Stimulated activated naive CD8-positive, alpha-beta T cell treated with anti-CD3 and anti-CD28 coated beads, Interleukin-15, amount 100 ng/mL, for 72 hours (primary cell): ENCODE data around the gene RPS19.

Source experiments
- ATAC-seq: fragments of 150-1000 bp; cut with Tn5 transposase; 2 replicates; pipeline ENCODE4 v1.10.0; 2021; ENCODE audit warnings: mild to moderate bottlenecking, moderate library complexity
- DNase-seq, 2 donors: peaks; one replicate each; pipeline ENCODE4 v3.0.0; 2021 to 2022
- H3K27ac Mint-ChIP-seq, 2 donors: one replicate each; pipeline ENCODE4 v1.8.0; 2022; ENCODE audit warnings: mild to moderate bottlenecking in 2 of 2, mixed read lengths in 2 of 2, moderate library complexity in 2 of 2
- H3K27me3 Mint-ChIP-seq: one replicate; pipeline ENCODE4 v1.8.0; 2022; ENCODE audit warnings: mixed read lengths
- H3K4me1 Mint-ChIP-seq: one replicate; pipeline ENCODE4 v1.8.0; 2022; ENCODE audit warnings: mild to moderate bottlenecking, mixed read lengths
- H3K4me3 Mint-ChIP-seq, 2 donors: one replicate each; pipeline ENCODE4 v1.8.0; 2022; ENCODE audit warnings: mild to moderate bottlenecking in 2 of 2, mixed read lengths in 2 of 2, moderate library complexity in 1 of 2
- H3K9me3 Mint-ChIP-seq, 2 donors: one replicate each; pipeline ENCODE4 v1.8.0; 2022; ENCODE audit warnings: mixed read lengths in 2 of 2

The RPS19 gene

GRCh38 chr19:41882568-41883462, 22.8 kb downstream of the RPS19 start, which contains the start of gene ARHGEF1:
Gene ARHGEF1 (plus strand): TSS chr19:41883184. CDS start chr19:41888083, 4,899 bp downstream.
- DNase-seq, result no peak
- H3K9me3 Mint-ChIP-seq, result no peaks in the 10 kb centered on the region
- peak within 1 kb of the TSS; percentile 87 to 94 for H3K4me3 Mint-ChIP-seq
- no peaks in the 10 kb centered on the region for H3K27me3 Mint-ChIP-seq
- peak within 1 kb of the TSS; percentile 87 to 92 for H3K27ac Mint-ChIP-seq
- no peak for ATAC-seq
- H3K4me1 Mint-ChIP-seq, result peaks cover 68% of the 10 kb centered on the region

DNA sequence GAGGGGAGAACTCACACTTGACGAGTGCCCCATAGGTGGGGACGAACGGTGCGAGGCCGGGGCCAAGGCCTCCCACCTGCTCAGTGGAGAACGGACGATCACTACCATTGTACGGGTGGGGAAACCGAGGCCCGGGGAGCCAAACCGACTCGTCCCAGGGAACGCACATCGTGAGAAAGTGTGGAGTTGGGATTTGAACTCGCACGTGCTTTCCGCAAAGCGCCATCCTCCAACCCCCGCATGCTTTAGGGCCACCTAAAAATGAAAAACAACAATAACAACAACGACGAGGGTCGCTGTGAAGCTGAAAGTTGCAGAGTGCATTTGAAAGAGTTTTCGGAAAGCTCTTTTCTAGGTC, 23.4 kb downstream of the RPS19 start:
- no peak for ATAC-seq
- no peak for DNase-seq
- Mint-ChIP-seq H3K27me3 (no peaks in the 10 kb centered on the region), H3K9me3 (no peaks in the 10 kb centered on the region), H3K27ac (peak overlapping the region; percentile 81 to 87), H3K4me1 (peaks cover 68% of the 10 kb centered on the region), H3K4me3 (peak overlapping the region; percentile 77 to 88)

DNA sequence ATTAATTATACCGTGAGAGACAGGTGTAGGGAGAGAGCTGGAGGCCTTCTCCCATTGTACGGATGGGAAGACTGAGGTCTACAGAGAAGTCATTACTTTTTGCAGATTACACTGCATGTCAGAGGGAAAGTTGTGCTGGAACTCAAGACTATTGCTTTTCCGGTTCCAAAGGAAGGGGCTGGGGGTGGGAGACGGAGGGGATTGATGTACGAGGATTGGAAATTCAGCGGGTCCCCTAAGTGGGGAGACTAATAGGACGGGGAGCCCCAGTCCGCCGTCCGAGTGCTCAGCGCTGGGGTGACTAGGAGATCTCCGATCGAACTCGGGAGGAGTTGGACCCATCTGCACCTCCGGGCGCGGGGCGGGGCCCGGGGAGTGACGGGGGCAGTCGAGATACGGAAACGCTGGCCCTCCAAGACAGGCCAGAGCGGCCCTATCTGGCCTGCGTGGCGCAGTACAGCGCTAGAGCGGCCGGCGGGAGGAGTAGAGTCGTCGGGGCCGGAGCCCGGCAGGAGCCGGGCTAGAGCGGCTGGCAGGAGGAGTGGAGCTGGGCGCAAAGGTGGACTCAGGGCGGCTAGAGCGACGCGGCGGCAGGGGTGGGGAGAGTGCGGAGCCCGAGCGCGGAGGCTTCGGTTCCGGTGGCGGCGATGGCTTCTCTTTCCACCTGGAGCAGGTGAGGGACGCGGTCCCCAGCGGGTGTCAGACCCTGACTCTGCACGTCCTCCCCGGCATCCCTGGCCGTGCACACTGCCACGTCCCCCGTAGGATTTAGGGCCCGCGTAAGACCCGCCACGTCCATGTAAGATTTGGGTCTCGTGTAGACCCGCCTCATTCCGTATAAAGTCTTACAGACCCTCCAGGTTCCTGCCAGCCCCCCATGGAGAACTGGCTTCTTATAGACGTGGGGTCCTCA, 24.0 kb downstream of the RPS19 start:
- H3K27ac Mint-ChIP-seq, result peak overlapping the region; percentile 81 to 87
- peaks cover 68% of the 10 kb centered on the region for H3K4me1 Mint-ChIP-seq
- peak overlapping the region; percentile 77 to 88 for H3K4me3 Mint-ChIP-seq

DNA sequence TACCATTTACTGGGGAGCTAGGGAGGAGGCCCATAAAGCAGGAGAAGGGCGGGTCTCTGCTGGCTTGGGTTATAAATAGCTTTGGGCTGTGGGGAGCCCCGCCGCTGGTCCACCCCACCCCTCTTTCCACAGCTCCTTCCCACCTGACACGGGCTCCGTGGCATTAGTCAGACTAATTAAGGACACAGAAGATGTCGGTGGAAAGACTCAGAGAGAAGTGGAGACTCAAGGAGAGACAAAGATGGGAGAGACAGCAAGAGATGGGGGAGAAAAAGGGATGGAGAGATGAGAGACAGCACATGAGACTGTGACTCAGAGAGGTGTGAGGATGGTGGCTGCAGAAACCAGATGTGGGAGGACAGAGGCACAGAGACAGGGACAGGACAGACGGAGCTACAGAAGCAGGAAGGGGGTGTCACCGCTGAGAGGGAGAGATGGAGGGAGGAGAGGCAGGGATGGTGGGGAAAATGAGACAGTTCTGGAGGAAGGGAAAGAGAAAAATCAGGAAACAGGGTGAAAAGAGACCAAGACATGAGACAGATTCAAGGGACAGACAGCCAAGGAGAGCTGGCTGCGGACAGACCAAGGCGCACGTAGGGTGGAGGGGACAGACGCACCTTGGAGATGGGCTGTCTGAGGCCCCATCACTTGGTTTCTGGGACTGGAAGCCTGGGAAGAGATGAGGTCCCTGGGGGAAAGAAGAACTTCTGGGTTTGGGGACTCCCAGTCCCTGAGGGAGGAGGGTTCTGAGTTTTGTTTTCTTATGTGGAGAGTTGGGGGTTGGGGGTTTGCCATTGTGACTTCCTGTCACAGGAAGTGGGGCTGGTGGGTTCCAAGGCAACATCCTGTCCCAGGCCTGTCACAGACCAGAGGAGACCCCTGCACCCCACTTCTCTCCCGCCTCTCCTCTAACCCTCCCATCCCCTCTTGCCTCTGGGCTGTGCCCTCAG, 27.0 kb downstream of the RPS19 start:
- Mint-ChIP-seq H3K4me1 (peaks cover 68% of the 10 kb centered on the region), H3K27ac (peak overlapping the region; percentile 61 to 96), H3K27me3 (no peaks in the 10 kb centered on the region), H3K9me3 (no peaks in the 10 kb centered on the region), H3K4me3 (peak overlapping the region; percentile 77 to 88)
- peak; percentile 70 for ATAC-seq
- DNase-seq, result peak; percentile 78 to 85

More for the DNA sequence above, 24.0 kb downstream of the RPS19 start:
- ATAC-seq (peak; percentile 82), DNase-seq (peak; percentile 96)
- H3K9me3 Mint-ChIP-seq, result no peaks in the 10 kb centered on the region
- H3K27me3 Mint-ChIP-seq, result no peaks in the 10 kb centered on the region

DNA sequence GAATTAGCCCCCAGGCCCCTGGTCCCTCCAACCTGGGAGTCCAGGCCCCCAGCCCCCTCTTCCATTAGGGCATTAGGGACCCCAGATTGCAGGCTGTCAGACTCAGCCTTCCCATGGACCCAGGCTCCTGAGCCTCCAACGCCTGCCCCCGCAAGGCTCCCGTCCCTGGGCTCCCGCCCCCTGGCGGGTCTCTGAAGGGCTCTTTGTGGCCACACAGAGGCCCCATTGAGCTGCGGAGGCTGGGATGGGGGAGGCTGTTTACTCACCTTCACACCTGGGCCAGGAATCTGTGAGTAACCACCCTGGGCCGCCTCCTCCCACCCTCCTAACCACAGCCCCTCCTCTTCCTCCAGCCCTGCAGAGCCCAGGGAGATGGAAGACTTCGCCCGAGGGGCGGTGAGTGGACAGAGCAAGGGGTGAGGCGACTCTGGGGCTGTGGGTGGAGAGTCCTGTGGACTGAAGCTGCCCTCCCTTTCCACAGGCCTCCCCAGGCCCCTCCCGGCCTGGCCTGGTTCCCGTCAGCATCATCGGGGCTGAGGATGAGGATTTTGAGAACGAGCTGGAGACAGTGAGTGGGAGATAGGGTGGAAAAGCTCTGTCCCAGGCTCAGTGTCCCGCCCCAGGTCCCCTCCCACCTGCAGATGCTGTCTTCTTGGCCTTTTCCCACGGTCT, 27.8 kb downstream of the RPS19 start:
- DNase-seq (peak; percentile 82 to 92), ATAC-seq (peak; percentile 74)
- Mint-ChIP-seq H3K4me3 (peak overlapping the region; percentile 77 to 88), H3K27ac (peak overlapping the region; percentile 61 to 96), H3K4me1 (peaks cover 68% of the 10 kb centered on the region), H3K9me3 (no peaks in the 10 kb centered on the region), H3K27me3 (no peaks in the 10 kb centered on the region)

- Mint-ChIP-seq H3K4me1 (peaks cover 77% of the 10 kb centered on the region), H3K27me3 (no peaks in the 10 kb centered on the region), H3K27ac (peak overlapping the region; percentile 42 to 85), H3K4me3 (peak overlapping the region; percentile 77 to 88), H3K9me3 (no peaks in the 10 kb centered on the region)
- ATAC-seq (no peak), DNase-seq (peak in 1 of 2 donors; percentile 53)
Measured at GRCh38 chr19:41888926-41889325, 28.9 kb downstream of the RPS19 start.

DNA sequence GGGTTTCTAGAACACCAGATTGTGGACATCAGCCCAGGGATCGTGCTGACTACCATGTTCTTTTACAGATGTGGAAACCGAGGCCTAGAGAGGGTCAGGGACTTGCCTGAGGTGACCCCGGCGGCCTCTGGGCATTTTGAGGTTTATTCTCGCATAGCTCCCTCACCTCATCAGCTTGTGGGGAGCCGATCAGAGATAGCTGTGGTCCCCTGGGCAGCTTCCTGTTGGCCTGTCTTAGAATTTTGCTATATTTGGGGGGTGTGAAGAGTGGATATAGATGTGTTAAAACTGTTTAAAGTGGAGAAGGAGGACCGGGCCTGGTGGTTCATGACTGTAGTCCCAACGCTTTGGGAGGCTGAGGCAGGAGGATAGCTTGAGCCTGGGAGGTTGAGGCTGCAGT, 29.8 kb downstream of the RPS19 start:
- no peak for ATAC-seq
- peak overlapping the region in 1 of 2 donors; percentile 92 for H3K27ac Mint-ChIP-seq
- no peaks in the 10 kb centered on the region for H3K9me3 Mint-ChIP-seq
- peaks cover 85% of the 10 kb centered on the region for H3K4me1 Mint-ChIP-seq
- H3K4me3 Mint-ChIP-seq, result peak overlapping the region; percentile 77 to 88
- no peak for DNase-seq
- no peaks in the 10 kb centered on the region for H3K27me3 Mint-ChIP-seq

- DNase-seq (no peak), ATAC-seq (no peak)
- H3K4me3 Mint-ChIP-seq, result no peak overlapping the region
- no peaks in the 10 kb centered on the region for H3K9me3 Mint-ChIP-seq
- no peak overlapping the region for H3K27ac Mint-ChIP-seq
- peaks cover 85% of the 10 kb centered on the region for H3K4me1 Mint-ChIP-seq
- H3K27me3 Mint-ChIP-seq, result no peaks in the 10 kb centered on the region
Measured at GRCh38 chr19:41890936-41891335, 30.9 kb downstream of the RPS19 start.

DNA sequence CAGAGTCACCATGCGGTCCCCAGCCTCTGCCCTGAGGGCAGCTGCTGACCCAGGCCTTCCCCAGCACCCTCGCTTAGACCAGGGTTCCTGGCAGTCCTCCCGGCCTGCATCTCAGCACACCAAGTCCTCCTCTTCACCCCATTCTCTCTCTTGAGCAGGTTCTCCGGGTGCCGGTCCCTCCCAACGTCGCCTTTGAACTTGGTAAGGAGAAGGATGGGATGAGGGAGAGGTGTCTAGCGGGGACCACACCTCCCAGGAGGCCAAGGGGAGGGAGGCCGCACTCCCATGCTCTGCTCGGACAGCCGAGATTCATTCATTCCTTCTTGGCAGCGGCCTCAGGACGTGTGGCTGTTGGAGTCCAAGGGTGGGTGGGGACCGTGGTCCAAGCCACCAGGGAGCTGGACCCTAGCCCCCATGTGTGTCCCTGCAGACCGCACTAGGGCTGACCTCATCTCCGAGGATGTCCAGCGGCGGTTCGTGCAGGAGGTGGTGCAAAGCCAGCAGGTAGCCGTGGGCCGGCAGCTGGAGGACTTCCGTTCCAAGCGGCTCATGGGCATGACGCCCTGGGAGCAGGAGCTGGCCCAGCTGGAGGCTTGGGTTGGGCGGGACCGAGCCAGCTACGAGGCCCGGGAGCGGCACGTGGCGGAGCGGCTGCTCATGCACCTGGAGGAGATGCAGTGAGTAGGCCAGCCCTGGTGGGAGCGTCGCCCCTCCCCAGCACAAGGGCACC, 32.3 kb downstream of the RPS19 start:
- no peak for ATAC-seq
- DNase-seq, result no peak
- Mint-ChIP-seq H3K27me3 (no peaks in the 10 kb centered on the region), H3K4me1 (peaks cover 90% of the 10 kb centered on the region), H3K4me3 (peak overlapping the region in 1 of 2 donors; percentile 4), H3K9me3 (no peaks in the 10 kb centered on the region), H3K27ac (no peak overlapping the region)

GRCh38 chr19:41893899-41894298, 33.8 kb downstream of the RPS19 start:
- H3K4me3 Mint-ChIP-seq, result peak overlapping the region in 1 of 2 donors; percentile 7
- H3K27me3 Mint-ChIP-seq, result no peaks in the 10 kb centered on the region

GRCh38 chr19:41894350-41894749, 34.3 kb downstream of the RPS19 start:
- Mint-ChIP-seq H3K27me3 (no peaks in the 10 kb centered on the region), H3K4me3 (peak overlapping the region in 1 of 2 donors; percentile 13), H3K4me1 (peaks cover 89% of the 10 kb centered on the region)

More at GRCh38 chr19:41893899-41894298, 33.8 kb downstream of the RPS19 start:
- DNase-seq (no peak), ATAC-seq (peak; percentile 59)
- Mint-ChIP-seq H3K27ac (peak overlapping the region; percentile 14 to 47), H3K4me1 (peaks cover 89% of the 10 kb centered on the region), H3K9me3 (no peaks in the 10 kb centered on the region)

DNA sequence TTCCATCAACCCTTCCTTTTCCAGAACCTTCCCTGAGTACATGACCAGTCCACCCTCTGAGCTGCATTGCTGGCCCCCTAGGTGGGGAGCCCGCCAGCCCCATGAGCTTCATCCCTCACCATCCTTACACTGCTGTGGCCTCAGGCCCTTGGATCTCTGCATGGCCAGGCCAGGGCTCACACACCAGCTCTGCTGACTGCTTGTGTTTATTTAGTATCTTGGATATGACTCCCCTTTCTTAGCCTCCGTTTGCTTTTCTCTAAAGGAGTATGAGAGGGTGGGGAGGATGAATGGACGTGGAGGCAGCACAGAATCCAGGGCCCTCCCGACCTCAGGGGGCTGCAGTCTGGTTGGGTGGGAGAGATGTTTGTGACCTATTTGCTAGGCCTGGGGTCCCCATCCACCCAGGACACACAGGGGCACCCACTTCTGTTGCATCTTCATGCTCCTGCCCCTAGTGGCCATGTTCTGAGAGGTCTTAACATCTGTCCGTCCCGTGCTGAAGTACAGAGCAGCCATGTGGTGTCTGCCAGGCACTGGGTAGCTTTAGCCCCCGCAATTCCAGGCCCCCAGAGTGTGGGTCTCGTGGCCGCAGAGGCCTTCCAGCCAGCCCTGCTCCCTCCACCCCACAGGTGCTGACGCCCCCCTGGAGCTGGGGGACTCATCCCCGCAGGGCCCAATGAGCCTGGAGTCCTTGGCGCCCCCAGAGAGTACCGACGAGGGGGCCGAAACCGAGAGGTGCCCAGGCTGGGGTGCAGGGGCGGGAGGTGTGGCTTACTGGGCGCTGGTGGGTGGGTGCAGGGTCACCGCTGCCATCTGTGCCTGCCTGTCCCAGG, 35.9 kb downstream of the RPS19 start:
- peak overlapping the region; percentile 31 to 43 for H3K4me3 Mint-ChIP-seq
- DNase-seq (no peak), ATAC-seq (peak; percentile 72)
- H3K27me3 Mint-ChIP-seq, result no peaks in the 10 kb centered on the region
- no peaks in the 10 kb centered on the region for H3K9me3 Mint-ChIP-seq
- peak overlapping the region; percentile 7 to 93 for H3K27ac Mint-ChIP-seq
- H3K4me1 Mint-ChIP-seq, result peaks cover 91% of the 10 kb centered on the region

More at GRCh38 chr19:41894350-41894749, 34.3 kb downstream of the RPS19 start:
- no peak for DNase-seq
- ATAC-seq, result no peak
- H3K27ac Mint-ChIP-seq, result peak overlapping the region; percentile 14 to 47
- no peaks in the 10 kb centered on the region for H3K9me3 Mint-ChIP-seq

DNA sequence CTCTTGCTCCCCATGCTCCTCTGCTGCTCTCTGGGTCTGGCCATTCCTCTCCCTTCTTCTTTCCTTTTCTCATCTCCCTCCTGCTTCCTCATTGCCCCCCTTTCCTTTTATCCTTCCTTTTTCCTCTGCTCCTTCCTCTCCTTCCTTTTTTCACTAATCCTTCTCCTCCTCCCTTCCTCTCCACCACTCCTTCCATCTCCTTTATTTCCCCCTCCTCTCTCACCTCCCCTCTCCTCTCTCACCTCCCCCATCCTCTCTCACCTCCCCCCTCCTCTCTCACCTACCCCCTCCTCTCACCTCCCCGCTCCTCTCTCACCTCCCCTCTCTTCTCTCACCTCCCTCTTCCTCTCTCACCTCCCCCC, 36.5 kb downstream of the RPS19 start:
- H3K4me3 Mint-ChIP-seq, result peak overlapping the region; percentile 43 to 62
- peaks cover 90% of the 10 kb centered on the region for H3K4me1 Mint-ChIP-seq

More for the DNA sequence above, 36.5 kb downstream of the RPS19 start:
- ATAC-seq, result no peak
- Mint-ChIP-seq H3K27me3 (no peaks in the 10 kb centered on the region), H3K9me3 (no peaks in the 10 kb centered on the region), H3K27ac (peak overlapping the region; percentile 7 to 93)
- DNase-seq, result no peak
